Neural cell (in vitro differentiated cells): ENCODE data around the gene USP34. TPM values are rescaled to one million over a fixed set of nuclear protein-coding genes. Genes with fewer than 3 reads are reported as not detected.

ENCODE experiments used
- H2AFZ ChIP-seq: fragments of 200-600, 300-800 bp; sonication (generic), shearing (Covaris generic); 2 replicates; pipeline ENCODE4 v1.6.0; 2014; ENCODE audit warnings: low read depth, mild to moderate bottlenecking, antibody characterized with exemption, low read length, moderate library complexity
- H3F3A ChIP-seq: fragments of 200-600 bp; shearing (Covaris generic); 2 replicates; pipeline ENCODE4 v1.6.1; 2016; ENCODE audit warnings: mild to moderate bottlenecking, moderate library complexity, mixed read lengths, antibody characterized with exemption, low read length; ENCODE audit not compliant: insufficient read depth, poor library complexity, severe bottlenecking
- H3K27ac ChIP-seq: fragments of 200-600, 300-800 bp; sonication (generic), shearing (Covaris generic); 2 replicates; pipeline ENCODE4 v1.5.1; 2014; ENCODE audit warnings: mild to moderate bottlenecking, low read length, moderate library complexity
- H3K27me3 ChIP-seq: fragments of 300-800, 200-600 bp; sonication (generic), shearing (Covaris generic); 2 replicates; pipeline ENCODE4 v1.6.0; 2014; ENCODE audit warnings: mild to moderate bottlenecking, low read depth, low read length, moderate library complexity; ENCODE audit not compliant: insufficient read depth
- H3K36me3 ChIP-seq: fragments of 300-800, 200-600 bp; sonication (generic), shearing (Covaris generic); 2 replicates; pipeline ENCODE4 v1.5.1; 2014; ENCODE audit warnings: mild to moderate bottlenecking, antibody characterized with exemption, low read length, moderate library complexity; ENCODE audit not compliant: insufficient read depth
- H3K4me2 ChIP-seq: fragments of 300-800, 200-600 bp; sonication (generic), shearing (Covaris generic); 2 replicates; pipeline ENCODE4 v1.6.0; 2014; ENCODE audit warnings: mild to moderate bottlenecking, low read length
- H3K4me3 ChIP-seq: fragments of 300-800, 200-600 bp; sonication (generic), shearing (Covaris generic); 2 replicates; pipeline ENCODE4 v1.5.1; 2014; ENCODE audit warnings: mild to moderate bottlenecking, low read length, moderate library complexity
- H3K79me2 ChIP-seq: fragments of 200-600 bp; shearing (Covaris generic); replicated peaks from 2 replicates; pipeline ENCODE4 v1.6.0; 2014; ENCODE audit warnings: mild to moderate bottlenecking, low read length, moderate library complexity; ENCODE audit not compliant: insufficient read depth
- H3K9ac ChIP-seq: fragments of 300-800, 200-600 bp; sonication (generic), shearing (Covaris generic); 2 replicates; pipeline ENCODE4 v1.6.1; 2016; ENCODE audit warnings: mild to moderate bottlenecking, low read length, mixed read lengths
- H3K9me2 ChIP-seq: fragments of 200-600 bp; shearing (Covaris generic); 2 replicates; pipeline ENCODE4 v1.6.1; 2016; ENCODE audit warnings: mild to moderate bottlenecking, low read length, mixed read lengths; ENCODE audit not compliant: insufficient read depth
- H3K9me3 ChIP-seq: fragments of 200-600, 300-800 bp; sonication (generic), shearing (Covaris generic); 2 replicates; pipeline ENCODE4 v1.6.1; 2016; ENCODE audit warnings: mild to moderate bottlenecking, mixed run types, low read length, moderate library complexity, mixed read lengths
- H4K20me1 ChIP-seq: fragments of 200-600 bp; shearing (Covaris generic); 2 replicates; pipeline ENCODE4 v1.6.1; 2016; ENCODE audit warnings: mild to moderate bottlenecking, mixed run types; ENCODE audit not compliant: insufficient read depth
- EP300 ChIP-seq: fragments of 450-650 bp; conservative IDR thresholded peaks from 2 replicates; pipeline ENCODE4 v1.6.1; 2014; ENCODE audit warnings: antibody characterized with exemption, mild to moderate bottlenecking, moderate library complexity; ENCODE audit not compliant: poor library complexity, severe bottlenecking
- EZH2 ChIP-seq: fragments of 200-600, 300-800 bp; shearing (Covaris generic), sonication (generic); IDR thresholded peaks from 2 replicates; pipeline ENCODE4 v1.6.1; 2014; ENCODE audit warnings: antibody characterized with exemption, low read length, borderline replicate concordance, mild to moderate bottlenecking; ENCODE audit not compliant: insufficient read depth, poor library complexity, severe bottlenecking
- MXI1 ChIP-seq: fragments of 450-650 bp; conservative IDR thresholded peaks from 2 replicates; pipeline ENCODE4 v1.6.1; 2014; ENCODE audit warnings: antibody characterized with exemption, mild to moderate bottlenecking; ENCODE audit not compliant: poor library complexity, severe bottlenecking
- POLR2AphosphoS5 ChIP-seq: IDR thresholded peaks from 2 replicates; pipeline ENCODE4 v1.6.1; 2012
- RAD21 ChIP-seq: fragments of 450-650 bp; conservative IDR thresholded peaks from 2 replicates; pipeline ENCODE4 v1.6.1; 2014; ENCODE audit warnings: antibody characterized with exemption, mild to moderate bottlenecking, moderate library complexity
- SMC3 ChIP-seq: fragments of 450-650 bp; conservative IDR thresholded peaks from 2 replicates; pipeline ENCODE4 v1.6.1; 2014; ENCODE audit warnings: antibody characterized with exemption, mild to moderate bottlenecking, moderate library complexity; ENCODE audit not compliant: poor library complexity
- TAF1 ChIP-seq: IDR thresholded peaks from 2 replicates; pipeline ENCODE4 v1.6.1; 2012; ENCODE audit warnings: low read depth
- polyA plus RNA-seq: library from polyadenylated mRNA; depleted of rRNA; stranded (reverse); fragments of >200 nt; gene quantifications from 2 replicates; pipeline ENCODE4 v1.2.3, GENCODE V29; 2014
- TF ChIP-seq, protein P1 (sequence below): IDR thresholded peaks from 2 replicates; pipeline ENCODE4 v1.6.1; 2012; ENCODE audit warnings: borderline replicate concordance
- TF ChIP-seq, protein P2 (sequence below): fragments of 450-650 bp; IDR thresholded peaks from 2 replicates; pipeline ENCODE4 v1.5.1; 2014; ENCODE audit warnings: antibody characterized with exemption, mild to moderate bottlenecking, moderate library complexity; ENCODE audit not compliant: poor library complexity, severe bottlenecking

Gene USP34
- polyA plus RNA-seq, 1 donor from 2014 or later, result 87.9 TPM

DNA sequence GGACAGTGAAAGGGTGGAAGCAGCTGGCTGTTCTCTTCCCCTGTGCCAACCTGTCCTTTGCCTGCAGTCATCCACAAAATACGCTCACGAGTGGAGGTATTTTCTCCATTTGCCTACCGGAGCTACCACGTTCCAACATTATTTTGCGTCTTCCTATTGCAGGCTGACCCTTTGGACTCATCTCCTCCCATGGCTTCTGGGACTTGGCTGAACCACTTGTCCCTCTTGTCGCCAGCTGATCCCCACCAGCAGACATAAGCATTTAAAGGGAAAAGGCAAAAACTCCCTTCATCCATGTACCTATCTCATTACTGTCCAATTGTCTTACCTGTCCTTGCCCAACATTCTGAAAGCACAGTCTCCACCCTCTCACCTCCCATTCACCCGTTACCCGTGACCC is 295.9 kb downstream of the USP34 start:
- Histone ChIP-seq H4K20me1 (no peaks in the 10 kb centered on the region), H3K36me3 (no peaks in the 10 kb centered on the region), H3K27ac (no peak overlapping the region), H3K9me2 (no peaks in the 10 kb centered on the region), H3K27me3 (no peaks in the 10 kb centered on the region), H3K4me3 (no peak overlapping the region), H3K79me2 (no peaks in the 10 kb centered on the region), H3K4me2 (no peak overlapping the region), H3F3A (no peaks in the 10 kb centered on the region), H2AFZ (no peak overlapping the region), H3K9ac (no peak overlapping the region), H3K9me3 (no peaks in the 10 kb centered on the region)
- TF ChIP-seq MXI1 (no peak), POLR2AphosphoS5 (no peak), EP300 (no peak), EZH2 (no peak), SMC3 (no peak), RAD21 (no peak), TAF1 (no peak)
- TF ChIP-seq, protein P1, sequence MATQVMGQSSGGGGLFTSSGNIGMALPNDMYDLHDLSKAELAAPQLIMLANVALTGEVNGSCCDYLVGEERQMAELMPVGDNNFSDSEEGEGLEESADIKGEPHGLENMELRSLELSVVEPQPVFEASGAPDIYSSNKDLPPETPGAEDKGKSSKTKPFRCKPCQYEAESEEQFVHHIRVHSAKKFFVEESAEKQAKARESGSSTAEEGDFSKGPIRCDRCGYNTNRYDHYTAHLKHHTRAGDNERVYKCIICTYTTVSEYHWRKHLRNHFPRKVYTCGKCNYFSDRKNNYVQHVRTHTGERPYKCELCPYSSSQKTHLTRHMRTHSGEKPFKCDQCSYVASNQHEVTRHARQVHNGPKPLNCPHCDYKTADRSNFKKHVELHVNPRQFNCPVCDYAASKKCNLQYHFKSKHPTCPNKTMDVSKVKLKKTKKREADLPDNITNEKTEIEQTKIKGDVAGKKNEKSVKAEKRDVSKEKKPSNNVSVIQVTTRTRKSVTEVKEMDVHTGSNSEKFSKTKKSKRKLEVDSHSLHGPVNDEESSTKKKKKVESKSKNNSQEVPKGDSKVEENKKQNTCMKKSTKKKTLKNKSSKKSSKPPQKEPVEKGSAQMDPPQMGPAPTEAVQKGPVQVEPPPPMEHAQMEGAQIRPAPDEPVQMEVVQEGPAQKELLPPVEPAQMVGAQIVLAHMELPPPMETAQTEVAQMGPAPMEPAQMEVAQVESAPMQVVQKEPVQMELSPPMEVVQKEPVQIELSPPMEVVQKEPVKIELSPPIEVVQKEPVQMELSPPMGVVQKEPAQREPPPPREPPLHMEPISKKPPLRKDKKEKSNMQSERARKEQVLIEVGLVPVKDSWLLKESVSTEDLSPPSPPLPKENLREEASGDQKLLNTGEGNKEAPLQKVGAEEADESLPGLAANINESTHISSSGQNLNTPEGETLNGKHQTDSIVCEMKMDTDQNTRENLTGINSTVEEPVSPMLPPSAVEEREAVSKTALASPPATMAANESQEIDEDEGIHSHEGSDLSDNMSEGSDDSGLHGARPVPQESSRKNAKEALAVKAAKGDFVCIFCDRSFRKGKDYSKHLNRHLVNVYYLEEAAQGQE, result no peak
- TF ChIP-seq, protein P2, sequence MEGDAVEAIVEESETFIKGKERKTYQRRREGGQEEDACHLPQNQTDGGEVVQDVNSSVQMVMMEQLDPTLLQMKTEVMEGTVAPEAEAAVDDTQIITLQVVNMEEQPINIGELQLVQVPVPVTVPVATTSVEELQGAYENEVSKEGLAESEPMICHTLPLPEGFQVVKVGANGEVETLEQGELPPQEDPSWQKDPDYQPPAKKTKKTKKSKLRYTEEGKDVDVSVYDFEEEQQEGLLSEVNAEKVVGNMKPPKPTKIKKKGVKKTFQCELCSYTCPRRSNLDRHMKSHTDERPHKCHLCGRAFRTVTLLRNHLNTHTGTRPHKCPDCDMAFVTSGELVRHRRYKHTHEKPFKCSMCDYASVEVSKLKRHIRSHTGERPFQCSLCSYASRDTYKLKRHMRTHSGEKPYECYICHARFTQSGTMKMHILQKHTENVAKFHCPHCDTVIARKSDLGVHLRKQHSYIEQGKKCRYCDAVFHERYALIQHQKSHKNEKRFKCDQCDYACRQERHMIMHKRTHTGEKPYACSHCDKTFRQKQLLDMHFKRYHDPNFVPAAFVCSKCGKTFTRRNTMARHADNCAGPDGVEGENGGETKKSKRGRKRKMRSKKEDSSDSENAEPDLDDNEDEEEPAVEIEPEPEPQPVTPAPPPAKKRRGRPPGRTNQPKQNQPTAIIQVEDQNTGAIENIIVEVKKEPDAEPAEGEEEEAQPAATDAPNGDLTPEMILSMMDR, result no peak

DNA sequence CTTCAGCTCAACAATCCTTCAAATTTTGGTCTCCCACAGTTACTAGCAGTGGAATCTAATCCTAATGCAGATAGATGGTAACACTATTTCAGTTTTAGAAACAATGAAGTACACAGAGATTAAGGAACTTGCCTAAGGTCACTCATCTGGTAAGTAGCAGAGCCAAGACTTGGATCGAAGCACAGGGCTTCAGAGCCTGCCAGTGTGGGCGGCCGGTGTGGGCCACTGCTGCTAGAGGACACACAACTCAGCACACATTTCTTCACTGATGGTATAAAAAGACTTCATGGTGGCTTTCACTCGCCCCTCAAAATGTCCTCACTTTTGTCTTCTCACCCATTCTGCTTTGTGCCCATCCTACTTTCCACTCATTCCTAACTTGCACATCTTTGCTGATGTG is 297.8 kb downstream of the USP34 start:
- TF ChIP-seq SMC3 (no peak), POLR2AphosphoS5 (no peak)
- H3K9ac ChIP-seq, result no peak overlapping the region
- no peaks in the 10 kb centered on the region for H3K9me2 ChIP-seq
- H3K36me3 ChIP-seq, result no peaks in the 10 kb centered on the region
- no peaks in the 10 kb centered on the region for H3K27me3 ChIP-seq
- H3K4me2 ChIP-seq, result no peak overlapping the region
- no peaks in the 10 kb centered on the region for H4K20me1 ChIP-seq
- no peak overlapping the region for H3K27ac ChIP-seq
- H3K79me2 ChIP-seq, result no peaks in the 10 kb centered on the region
- H3F3A ChIP-seq, result no peaks in the 10 kb centered on the region
- no peak overlapping the region for H3K4me3 ChIP-seq
- no peaks in the 10 kb centered on the region for H3K9me3 ChIP-seq
- no peak overlapping the region for H2AFZ ChIP-seq

DNA sequence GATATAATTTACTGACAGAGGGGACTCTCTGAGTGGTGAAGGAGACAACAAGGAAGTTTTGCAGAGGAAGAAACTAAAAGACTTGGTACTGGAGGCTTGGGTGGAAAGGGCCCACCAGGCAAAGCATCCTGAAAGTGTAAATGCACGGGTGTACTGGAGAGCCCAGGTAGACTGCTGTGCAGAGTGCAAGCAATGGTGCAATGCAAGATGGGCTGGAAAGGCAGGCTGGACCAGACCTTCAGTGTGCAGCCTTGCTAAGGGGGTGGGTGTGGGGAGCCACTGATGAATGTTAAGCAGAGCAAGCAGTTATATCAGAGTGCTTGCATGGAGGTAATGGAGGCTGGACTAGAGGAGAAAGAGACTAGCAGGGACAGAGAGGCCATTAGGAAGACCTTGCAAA is 298.2 kb downstream of the USP34 start:
- H3K27me3 ChIP-seq, result no peaks in the 10 kb centered on the region
- H3K4me3 ChIP-seq, result no peak overlapping the region
- H3K79me2 ChIP-seq, result no peaks in the 10 kb centered on the region
- no peak overlapping the region for H3K9ac ChIP-seq
- H3K4me2 ChIP-seq, result no peak overlapping the region
- no peaks in the 10 kb centered on the region for H3K36me3 ChIP-seq
- no peak overlapping the region for H3K27ac ChIP-seq
- H3F3A ChIP-seq, result no peaks in the 10 kb centered on the region
- no peaks in the 10 kb centered on the region for H4K20me1 ChIP-seq
- no peaks in the 10 kb centered on the region for H3K9me3 ChIP-seq
- no peaks in the 10 kb centered on the region for H3K9me2 ChIP-seq
- H2AFZ ChIP-seq, result no peak overlapping the region
- TF ChIP-seq EP300 (no peak), MXI1 (no peak), SMC3 (no peak), TAF1 (no peak), RAD21 (no peak), POLR2AphosphoS5 (no peak), EZH2 (no peak)
- TF ChIP-seq, protein P1, result no peak
- TF ChIP-seq, protein P2, result no peak
